Small intestine (tissue), 7 donors: ENCODE measurements around the gene ANKS3. TPM values are rescaled to one million over a fixed set of nuclear protein-coding genes. Genes with fewer than 3 reads are reported as not detected.

Source experiments
- DNase-seq, 2 donors: peaks; one replicate each; pipeline versions ENCODE4 v3.0.0 to v3.0.0-alpha.2; 2013
- FAIRE-seq: peaks from 2 replicates; lab custom pipeline; 2012; peaks lifted over from hg19 to GRCh38; lab: Jason Lieb, UNC
- H3K27ac ChIP-seq, 3 donors: one replicate each; pipeline ENCODE4 v1.5.1; 2013; ENCODE audit warnings: low read length in 2 of 3, mild to moderate bottlenecking in 2 of 3, control low read depth in 1 of 3, inconsistent platforms in 1 of 3, low read depth in 1 of 3, moderate library complexity in 1 of 3
- H3K27me3 ChIP-seq, 3 donors: one replicate each; pipeline ENCODE4 v1.6.1; 2013; ENCODE audit warnings: low read length in 3 of 3, inconsistent platforms in 1 of 3; ENCODE audit not compliant: control insufficient read depth in 3 of 3, insufficient read depth in 3 of 3
- H3K36me3 ChIP-seq, 3 donors: one replicate each; pipeline ENCODE4 v1.6.1; 2013; ENCODE audit warnings: low read length in 3 of 3, inconsistent platforms in 1 of 3, low read depth in 1 of 3, mild to moderate bottlenecking in 1 of 3, moderate library complexity in 1 of 3; ENCODE audit not compliant: control insufficient read depth in 3 of 3, insufficient read depth in 2 of 3
- H3K4me1 ChIP-seq, 3 donors: one replicate each; pipeline ENCODE4 v1.6.1; 2013; ENCODE audit warnings: low read length in 2 of 3, inconsistent platforms in 1 of 3, low read depth in 1 of 3, mild to moderate bottlenecking in 1 of 3, moderate library complexity in 1 of 3; ENCODE audit not compliant: control insufficient read depth in 3 of 3, insufficient read depth in 2 of 3
- H3K4me3 ChIP-seq, 3 donors: one replicate each; pipeline ENCODE4 v1.5.1; 2013; ENCODE audit warnings: low read length in 3 of 3, control low read depth in 1 of 3, inconsistent platforms in 1 of 3, low read depth in 1 of 3, mild to moderate bottlenecking in 1 of 3, moderate library complexity in 1 of 3
- H3K9me3 ChIP-seq, 2 donors: one replicate each; pipeline ENCODE4 v1.6.1; 2013; ENCODE audit warnings: low read depth in 1 of 2, low read length in 1 of 2; ENCODE audit not compliant: control insufficient read depth in 2 of 2, insufficient read depth in 1 of 2
- WGBS, 3 donors: extraction: QIAGEN DNeasy Blood & Tissue Kit; methylation state at CpG; one replicate each; pipeline ENCODE4 v1.1.7; 2013; 5-methylcytosine and 5-hydroxymethylcytosine counted together
- polyA plus RNA-seq, 4 donors: library from polyadenylated mRNA; stranded (reverse) in 3 of 4; unstranded in 1 of 4; fragments of 200-250 nt in 3 of 4; fragments of 120-200 nt in 1 of 4; gene quantifications; one replicate each; pipeline versions ENCODE4 v1.2.1 to v1.2.3, GENCODE V29; 2013
- donor health status: healthy with polysubstance abuse.
- donor health status: control.
- donor health status: control.
- donor health status: Bipolar disorder and iron deficiency.
- donor health status: healthy.

Gene ANKS3
- polyA plus RNA-seq, 4 donors = 11.6 to 16.9 (median 13.8) TPM

DNA sequence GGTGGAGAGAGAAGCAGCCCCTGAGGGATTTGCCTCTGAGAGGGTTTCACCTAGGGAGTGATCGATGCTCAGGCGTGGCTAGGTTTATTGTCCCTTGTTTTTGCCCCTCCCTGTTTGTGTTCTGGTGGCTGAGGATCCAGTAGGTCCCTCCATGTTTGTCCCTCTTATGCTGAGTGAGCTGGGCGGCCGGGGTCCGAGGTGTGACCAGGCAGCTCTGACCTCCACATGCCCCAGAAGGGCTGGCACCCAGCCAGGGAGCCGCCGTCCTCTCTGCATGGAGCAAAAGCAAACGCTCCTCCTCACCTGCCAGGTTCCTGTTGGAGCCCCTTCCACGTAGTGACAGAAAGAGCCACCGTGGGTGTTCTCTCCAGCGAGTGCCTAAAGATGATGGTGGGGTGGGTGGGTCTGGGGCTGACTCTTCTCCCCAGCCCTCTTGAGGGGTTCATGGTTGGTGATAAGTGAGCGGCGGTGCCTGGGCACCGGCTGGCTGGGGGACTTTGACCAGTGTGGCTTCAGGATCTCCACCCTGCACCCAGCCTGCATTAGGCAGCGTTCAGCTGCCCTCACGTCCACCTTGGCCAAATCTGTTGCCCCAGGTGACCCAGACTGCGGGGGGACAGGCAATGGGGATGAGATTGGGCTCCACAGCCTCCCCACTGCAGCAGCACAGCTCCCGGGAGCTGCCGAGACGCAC is 54.8 kb downstream of the ANKS3 start:
- H3K27ac ChIP-seq = peak overlapping the region; percentile 78 to 94 (median 94)
- H3K36me3 ChIP-seq = peaks cover 8 to 97% (median 20%) of the 10 kb centered on the region in 3 donors
- 10 to 59% (median 27%) methylated on average over 20 of the region's 20 CpGs for WGBS, 3 donors
- FAIRE-seq (no peak), DNase-seq (peak; percentile 70 to 89)
- peak overlapping the region in 1 of 3 donors; percentile 24 for H3K4me3 ChIP-seq
- no peaks in the 10 kb centered on the region for H3K9me3 ChIP-seq
- H3K4me1 ChIP-seq = peaks cover 0 to 53% (median 2%) of the 10 kb centered on the region in 3 donors
- H3K27me3 ChIP-seq = no peaks in the 10 kb centered on the region

- no peak for FAIRE-seq
These were observed 55.5 kb downstream of the ANKS3 start for GRCh38 chr16:4678596-4678995.

DNA sequence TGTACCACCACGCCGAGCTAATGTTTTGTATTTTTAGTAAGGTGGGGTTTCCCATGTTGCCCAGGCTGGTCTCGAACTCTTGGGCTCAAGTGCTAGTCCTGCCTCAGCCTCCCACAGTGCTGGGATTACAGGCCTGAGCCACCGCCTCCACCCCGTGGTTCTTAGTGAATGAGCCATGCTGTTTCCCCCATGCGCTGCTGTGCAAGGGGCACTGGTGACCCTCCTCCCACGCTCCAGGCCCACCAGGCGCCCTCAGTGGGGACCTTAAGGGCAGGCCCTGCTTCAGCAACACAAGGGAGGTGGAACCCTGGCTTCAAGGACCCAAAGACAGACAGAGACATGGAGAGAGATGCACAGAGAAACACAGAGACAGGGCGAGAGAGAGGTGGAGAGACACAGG is 56.1 kb downstream of the ANKS3 start:
- Histone ChIP-seq H3K27ac (peak overlapping the region in 2 of 3 donors; percentile 48 to 78), H3K9me3 (no peaks in the 10 kb centered on the region), H3K4me1 (peaks cover 0 to 53% (median 2%) of the 10 kb centered on the region in 3 donors), H3K36me3 (peaks cover 0 to 96% (median 13%) of the 10 kb centered on the region in 3 donors), H3K27me3 (no peaks in the 10 kb centered on the region), H3K4me3 (no peak overlapping the region)
- FAIRE-seq (no peak), DNase-seq (no peak)
- WGBS, 3 donors = 91 to 95% (median 93%) methylated on average over 9 of the region's 9 CpGs

More at GRCh38 chr16:4678596-4678995, 55.5 kb downstream of the ANKS3 start:
- no peak overlapping the region for H3K4me3 ChIP-seq
- H3K27ac ChIP-seq = peak overlapping the region; percentile 78 to 94 (median 94)
- H3K27me3 ChIP-seq = no peaks in the 10 kb centered on the region
- DNase-seq = no peak
- H3K36me3 ChIP-seq = peaks cover 2 to 96% (median 14%) of the 10 kb centered on the region in 3 donors
- WGBS, 3 donors = 64 to 90% (median 87%) methylated on average over 3 to 6 of the region's 6 CpGs
- no peaks in the 10 kb centered on the region for H3K9me3 ChIP-seq
- H3K4me1 ChIP-seq = peaks cover 0 to 53% (median 2%) of the 10 kb centered on the region in 3 donors

DNA sequence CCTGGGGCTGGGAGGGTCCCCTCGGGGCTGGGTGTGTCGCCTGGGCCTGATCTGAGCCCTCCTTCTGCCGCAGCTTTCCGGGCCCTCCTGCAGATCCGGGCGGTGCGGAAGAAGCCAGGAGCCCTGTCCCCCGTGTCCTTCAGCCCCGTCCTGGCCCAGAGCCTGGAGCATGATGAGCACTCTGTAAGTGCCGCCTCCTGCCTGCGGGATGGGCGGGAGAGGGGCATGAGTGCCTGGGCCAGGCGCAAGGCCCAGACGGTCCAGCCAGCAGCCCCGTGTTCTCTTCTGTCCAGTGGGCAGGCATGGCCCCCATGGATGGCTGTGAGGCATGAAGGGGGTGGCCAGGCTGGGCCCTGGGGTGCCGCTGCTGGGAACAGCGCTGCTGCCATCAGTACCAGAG is 56.7 kb downstream of the ANKS3 start:
- peaks cover 1 to 96% (median 10%) of the 10 kb centered on the region in 3 donors for H3K36me3 ChIP-seq
- peaks cover 0 to 48% (median 2%) of the 10 kb centered on the region in 3 donors for H3K4me1 ChIP-seq
- no peaks in the 10 kb centered on the region for H3K9me3 ChIP-seq
- no peak overlapping the region for H3K27ac ChIP-seq
- no peak overlapping the region for H3K4me3 ChIP-seq
- FAIRE-seq (no peak), DNase-seq (no peak)
- H3K27me3 ChIP-seq = no peaks in the 10 kb centered on the region
- WGBS, 3 donors = 85 to 93% (median 88%) methylated on average over 17 of the region's 17 CpGs

DNA sequence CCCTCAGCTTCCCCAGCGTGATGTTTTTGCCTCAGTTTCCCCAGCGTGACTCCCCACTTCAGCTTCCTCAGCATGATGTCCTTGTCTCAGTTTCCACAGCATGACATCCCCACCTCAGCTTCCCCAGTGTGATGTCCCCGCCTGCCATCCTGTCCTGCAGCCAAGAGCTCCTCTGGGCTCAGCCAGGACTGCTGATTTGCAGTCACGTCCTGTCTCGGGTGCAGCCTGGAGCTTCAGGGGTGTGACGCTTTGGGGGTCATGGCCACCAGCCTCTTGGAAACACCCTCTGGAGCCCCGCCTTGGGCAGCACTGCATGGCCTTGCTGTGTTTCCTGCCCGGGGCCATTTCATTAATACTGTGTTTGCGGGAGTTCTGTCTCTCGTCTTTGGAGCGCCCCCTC is 57.2 kb downstream of the ANKS3 start:
- WGBS, 3 donors = 78 to 82% (median 80%) methylated on average over 11 of the region's 11 CpGs
- no peak for FAIRE-seq

GRCh38 chr16:4675864-4676786 is 57.9 kb downstream of the ANKS3 start:
- peak overlapping the region; percentile 46 to 80 (median 61) for H3K27ac ChIP-seq
- no peak overlapping the region for H3K4me3 ChIP-seq
- H3K9me3 ChIP-seq = no peaks in the 10 kb centered on the region
- peaks cover 0 to 46% (median 2%) of the 10 kb centered on the region in 3 donors for H3K4me1 ChIP-seq
- FAIRE-seq (no peak), DNase-seq (peak; percentile 55 to 72)
- no peaks in the 10 kb centered on the region for H3K27me3 ChIP-seq
- H3K36me3 ChIP-seq = peaks cover 2 to 95% (median 11%) of the 10 kb centered on the region in 3 donors
- 72 to 84% (median 76%) methylated on average over 23 of the region's 23 CpGs for WGBS, 3 donors

More for the DNA sequence above, 57.2 kb downstream of the ANKS3 start:
- H3K4me1 ChIP-seq = peaks cover 0 to 46% (median 2%) of the 10 kb centered on the region in 3 donors
- no peak for DNase-seq
- peak overlapping the region in 2 of 3 donors; percentile 61 to 80 for H3K27ac ChIP-seq
- no peak overlapping the region for H3K4me3 ChIP-seq
- H3K9me3 ChIP-seq = no peaks in the 10 kb centered on the region
- H3K36me3 ChIP-seq = peaks cover 2 to 95% (median 12%) of the 10 kb centered on the region in 3 donors
- H3K27me3 ChIP-seq = no peaks in the 10 kb centered on the region

DNA sequence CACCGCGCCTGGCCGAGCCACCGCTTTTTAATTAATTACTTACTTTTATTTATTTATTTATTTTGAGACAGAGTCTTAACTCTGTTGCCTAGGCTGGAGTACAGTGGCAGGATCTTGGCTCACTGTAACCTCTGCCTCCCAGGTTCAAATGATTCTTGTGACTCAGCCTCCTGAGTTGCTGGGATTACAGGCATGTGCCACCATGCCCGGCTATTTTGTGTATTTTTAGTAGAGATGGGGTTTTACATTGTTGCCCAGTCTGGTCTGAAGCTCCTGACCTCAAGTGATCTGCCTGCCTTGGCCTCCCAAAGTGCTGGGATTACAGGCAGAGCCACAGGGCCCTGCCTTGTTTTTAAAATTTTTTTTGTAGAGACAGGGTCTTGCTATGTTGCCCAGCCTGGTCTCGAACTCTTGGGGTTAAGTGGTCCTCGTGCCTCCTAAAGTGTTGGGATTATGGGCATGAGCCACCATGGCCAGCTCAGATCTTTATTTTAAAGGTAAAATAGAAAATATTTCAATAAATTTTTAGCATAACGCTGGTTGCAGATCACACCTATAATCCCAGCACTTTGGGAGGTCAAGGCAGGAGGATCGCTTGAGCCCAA is 59.0 kb downstream of the ANKS3 start:
- H3K9me3 ChIP-seq = no peaks in the 10 kb centered on the region
- no peak overlapping the region for H3K4me3 ChIP-seq
- DNase-seq (no peak), FAIRE-seq (no peak)
- H3K4me1 ChIP-seq = peaks cover 0 to 46% (median 2%) of the 10 kb centered on the region in 3 donors
- H3K27ac ChIP-seq = no peak overlapping the region
- 97 to 98% (median 98%) methylated on average over 9 of the region's 9 CpGs for WGBS, 3 donors
- H3K36me3 ChIP-seq = peaks cover 2 to 95% (median 12%) of the 10 kb centered on the region in 3 donors
- no peaks in the 10 kb centered on the region for H3K27me3 ChIP-seq
